ENCODE data around the gene MFAP1. TPM values are rescaled to one million over a fixed set of nuclear protein-coding genes. Genes with fewer than 3 reads are reported as not detected.

The MFAP1 gene
- total RNA-seq, 1 experiment from 2014 or later: 44.7 TPM

DNA sequence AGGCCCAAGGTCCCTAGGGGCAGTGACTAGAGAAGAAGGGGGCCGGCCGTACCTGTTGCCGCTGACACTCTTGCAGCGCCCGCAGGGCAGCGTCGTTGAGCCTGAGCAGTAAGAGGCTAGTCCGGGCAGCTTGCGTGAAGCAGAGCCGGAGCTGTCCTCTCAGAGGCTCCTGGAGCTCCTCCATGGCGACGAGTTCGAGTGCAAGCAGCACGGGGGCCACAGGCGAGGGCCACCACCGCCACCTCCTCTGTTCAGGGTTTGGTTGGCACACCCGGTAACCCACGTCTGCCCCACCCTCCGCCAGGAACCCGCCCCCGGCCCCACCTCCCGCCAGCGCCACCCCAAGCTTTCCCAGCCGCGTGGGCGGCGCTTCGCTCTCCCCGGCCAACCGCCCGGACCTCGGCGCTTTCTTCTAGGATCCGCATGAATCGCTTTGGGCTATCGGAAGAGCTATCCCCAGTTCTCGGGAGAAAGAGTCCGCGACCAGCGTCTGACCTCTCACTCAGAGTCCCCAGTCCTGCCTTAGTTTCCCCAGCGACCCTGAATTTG, 47.7 kb downstream of the MFAP1 start, which contains the start of gene ELL3:
ELL3 (minus strand) TSS at position 249 of the 549 bp plus-strand sequence; CDS start at position 184, 65 bp downstream.
- no peak within 1 kb of the TSS for H4K91ac ChIP-seq (ENCODE audit: insufficient read length, low read depth, low read length)
- H3K27ac ChIP-seq (ENCODE audit: insufficient read length, low read depth, low read length): no peak within 1 kb of the TSS
- Mint-ChIP-seq H3K4me3 (peak within 1 kb of the TSS; percentile 82 to 92), H3K4me1 (peaks cover 12 to 13% of the 10 kb centered on the region in 2 experiments), H3K27me3 (ENCODE audit: low read depth) (no peaks in the 10 kb centered on the region; the same call in 1 of the 2 replicates), H3K27ac (peak within 1 kb of the TSS; percentile 35 to 81 (median 68); a peak in 4 of 7 replicates), H3K9me3 (no peaks in the 10 kb centered on the region; a peak in 1 of 5 replicates), H3K36me3 (ENCODE audit: insufficient read depth in 1 of 3, low read depth in 3 of 3) (peaks cover 10 to 31% (median 16%) of the 10 kb centered on the region in 3 experiments; a peak in 6 of 7 replicates)
- no peaks in the 10 kb centered on the region for H3K27me3 ChIP-seq (ENCODE audit: insufficient read depth, low read length)
- no peak within 1 kb of the TSS for H2BK20ac ChIP-seq (ENCODE audit: low read depth, low read length, poor library complexity, severe bottlenecking)
- peak within 1 kb of the TSS; percentile 98 for H3K4me2 ChIP-seq (ENCODE audit: insufficient read depth, insufficient read length, low read length)
- H4K8ac ChIP-seq (replicated peaks; ENCODE audit: insufficient read length, low read depth, low read length): no peak within 1 kb of the TSS
- DNase-seq: peak; percentile 87
- no peak within 1 kb of the TSS for H3K4ac ChIP-seq (ENCODE audit: low read depth, low read length)
- no peaks in the 10 kb centered on the region for H3K79me1 ChIP-seq (ENCODE audit: insufficient read depth, low read depth, low read length, poor library complexity, severe bottlenecking)
- H4K5ac ChIP-seq (ENCODE audit: insufficient read length, low read depth, low read length): no peak within 1 kb of the TSS
- H2AFZ ChIP-seq (ENCODE audit: low read length): peak within 1 kb of the TSS; percentile 17
- no peak within 1 kb of the TSS for H2AK5ac ChIP-seq (ENCODE audit: insufficient read length, low read length)
- no peaks in the 10 kb centered on the region; the same call in 1 of the 2 replicates for H3K4me1 ChIP-seq (ENCODE audit: insufficient read depth, low read length)
- no peaks in the 10 kb centered on the region for H4K20me1 ChIP-seq (ENCODE audit: control insufficient read depth, insufficient read depth, insufficient read length)
- no peaks in the 10 kb centered on the region for H3K9me3 ChIP-seq (ENCODE audit: control insufficient read depth, low read depth, low read length)
- H3K9ac ChIP-seq (ENCODE audit: extremely low read depth, insufficient read length, low read length): peak within 1 kb of the TSS; percentile 53
- no peak within 1 kb of the TSS for H3K23ac ChIP-seq (ENCODE audit: insufficient read length, low read depth, low read length)
- no peaks in the 10 kb centered on the region for H3K79me2 ChIP-seq (ENCODE audit: insufficient read depth, low read length)
- no peak within 1 kb of the TSS for H2BK12ac ChIP-seq (ENCODE audit: insufficient read length, low read depth, low read length)
- no peak within 1 kb of the TSS for H3T11ph ChIP-seq (ENCODE audit: low read length)
- H2BK15ac ChIP-seq (ENCODE audit: low read depth, low read length): no peak within 1 kb of the TSS; the same call in 1 of the 2 replicates
- H3K14ac ChIP-seq (ENCODE audit: insufficient read depth, low read length): peak within 1 kb of the TSS; percentile 70
- H2BK120ac ChIP-seq (ENCODE audit: low read depth, low read length, poor library complexity, severe bottlenecking): no peak within 1 kb of the TSS
- no peak for TF ChIP-seq CTCF (conservative IDR thresholded peaks at IDR 0.05)
- H3K23me2 ChIP-seq (ENCODE audit: insufficient read length, low read depth, low read length, poor library complexity, severe bottlenecking): peaks cover 13% of the 10 kb centered on the region
- no CpG with 5 or more reads among the region's 41 CpGs for WGBS (ENCODE audit: extremely low coverage, insufficient read length, low lambda C conversion rate)
- no peak within 1 kb of the TSS for H3K56ac ChIP-seq (ENCODE audit: insufficient read length, low read depth, low read length)
- H3K18ac ChIP-seq (ENCODE audit: insufficient read length, low read depth, low read length): peak within 1 kb of the TSS; percentile 53
- H2BK5ac ChIP-seq (ENCODE audit: insufficient read length, low read length): no peak within 1 kb of the TSS

All from H9 (cell line).